Spleen (tissue), 11 donors: ENCODE data around the gene STIM1. TPM values are rescaled to one million over a fixed set of nuclear protein-coding genes. Genes with fewer than 3 reads are reported as not detected.

ENCODE experiments used
- DNase-seq: peaks from one replicate; pipeline ENCODE4 v3.0.0-alpha.2; 2020
- H3K27ac ChIP-seq, 8 donors: fragments of 200-600 bp; sonication (generic) in 7 of 8; 1 replicate in 4 of 8; 2 replicates in 4 of 8; pipeline versions ENCODE4 v1.5.0 to v1.8.0; 2016 to 2021; ENCODE audit warnings: inconsistent platforms in 4 of 8, mild to moderate bottlenecking in 4 of 8, moderate library complexity in 1 of 8
- H3K27me3 ChIP-seq, 7 donors: fragments of 200-600 bp; sonication (generic) in 6 of 7; replicated peaks in 1 of 7; 1 replicate in 4 of 7; 2 replicates in 3 of 7; pipeline versions ENCODE4 v1.5.0 to v1.8.0; 2016 to 2021; ENCODE audit warnings: inconsistent platforms in 3 of 7, mild to moderate bottlenecking in 1 of 7
- H3K36me3 ChIP-seq, 6 donors: fragments of 200-600 bp; sonication (generic) in 5 of 6; 1 replicate in 4 of 6; 2 replicates in 2 of 6; pipeline versions ENCODE4 v1.5.0 to v1.8.0; 2016 to 2021; ENCODE audit warnings: inconsistent platforms in 2 of 6
- H3K4me1 ChIP-seq, 6 donors: fragments of 200-600 bp; sonication (generic) in 5 of 6; 1 replicate in 3 of 6; 2 replicates in 3 of 6; pipeline versions ENCODE4 v1.5.0 to v1.8.0; 2016 to 2021; ENCODE audit warnings: inconsistent platforms in 3 of 6
- H3K4me3 ChIP-seq, 8 donors: fragments of 200-600 bp; sonication (generic) in 7 of 8; 1 replicate in 4 of 8; 2 replicates in 4 of 8; pipeline versions ENCODE4 v1.5.0 to v1.8.0; 2016 to 2021; ENCODE audit warnings: inconsistent platforms in 4 of 8, mild to moderate bottlenecking in 4 of 8, moderate library complexity in 2 of 8
- H3K9me3 ChIP-seq, 8 donors: fragments of 200-600 bp; sonication (generic) in 7 of 8; 1 replicate in 4 of 8; 2 replicates in 4 of 8; pipeline versions ENCODE4 v1.5.0 to v1.8.0; 2016 to 2021; ENCODE audit warnings: inconsistent platforms in 4 of 8
- CTCF ChIP-seq, 11 experiments: fragments of 200-600 bp in 7 of 11; fragments of 450-650 bp in 4 of 11; sonication (generic) in 4 of 11; IDR thresholded peaks in 8 of 11; conservative IDR thresholded peaks in 3 of 11; 1 replicate in 7 of 11; 2 replicates in 4 of 11; pipeline versions ENCODE4 v1.4.0 to v1.8.0; 2016 to 2021; ENCODE audit warnings: antibody characterized with exemption in 11 of 11, inconsistent platforms in 4 of 11, mild to moderate bottlenecking in 1 of 11
- POLR2A ChIP-seq, 3 donors: fragments of 450-650 bp; IDR thresholded peaks; one replicate each; pipeline ENCODE4 v1.5.1; 2017; ENCODE audit warnings: antibody characterized with exemption in 3 of 3, mild to moderate bottlenecking in 1 of 3
- POLR2AphosphoS5 ChIP-seq, 3 donors: sonication (generic); formaldehyde crosslinking; IDR thresholded peaks; one replicate each; pipeline ENCODE4 v1.5.1; 2017; ENCODE audit warnings: antibody characterized with exemption in 3 of 3
- WGBS, 5 donors: extraction: QIAGEN DNeasy Blood & Tissue Kit in 3 of 5; methylation state at CpG; one replicate each; pipeline versions ENCODE4 v1.1.5 to v1.1.7; 2013 to 2018; 5-methylcytosine and 5-hydroxymethylcytosine counted together
- intact Hi-C: fragments of 100-400 bp; cut with DNase I; formaldehyde crosslinking; loops from one replicate; pipeline ENCODE4 v1.15.0; 2023; ENCODE audit warnings: low total_unique reads
- polyA plus RNA-seq, 3 donors: library from polyadenylated mRNA; stranded (reverse); fragments of 200-250 nt; gene quantifications; one replicate each; pipeline ENCODE4 v1.2.1, GENCODE V29; 2013
- total RNA-seq, 7 donors: library from RNA; depleted of rRNA in 3 of 7; stranded (reverse); fragments of >200 nt in 3 of 7; fragmentation: NEBNext Ultra II Directional in 4 of 7; extraction: Animal tissue kit (Norgen Biotek cat#: 25700) in 4 of 7; gene quantifications; one replicate each; pipeline versions ENCODE4 v1.1.0 to v1.2.1, GENCODE V29; 2016 to 2021
- donor health status: healthy with polysubstance abuse.
- donor health status: DM: no; HTN: no; CAD: no; lungs with moderate emphysema.
- donor health status: DM: no; HTN: no; CAD: no.
- donor health status: Bipolar disorder and iron deficiency.
- donor health status: healthy.
- donor health status: DM: no; HTN: no; CAD: no.
- donor health status: DM: yes; HTN: yes; CAD: no.

Gene STIM1
- total and polyA plus RNA-seq, 10 donors, result 13.0 to 85.2 (median 58.0) TPM

- H3K36me3 ChIP-seq, result peaks cover 0 to 9% (median 0%) of the 10 kb centered on the region in 6 donors
- H3K9me3 ChIP-seq, result no peaks in the 10 kb centered on the region
- intact Hi-C loops, result no loop called here
- WGBS, 5 donors, result 95 to 100% (median 97%) methylated on average over 1 of the region's 1 CpG
- no peaks in the 10 kb centered on the region for H3K27me3 ChIP-seq
- DNase-seq, result no peak
- H3K4me3 ChIP-seq, result no peak overlapping the region
- TF ChIP-seq CTCF (IDR thresholded peaks at IDR 0.05 in 8 of 11, conservative IDR thresholded peaks at IDR 0.05 in 3 of 11), result no peak
- no peak for TF ChIP-seq POLR2A (IDR thresholded peaks at IDR 0.05)
- no peak for TF ChIP-seq POLR2AphosphoS5 (IDR thresholded peaks at IDR 0.05)
- H3K4me1 ChIP-seq, result peaks cover 25 to 97% (median 82%) of the 10 kb centered on the region in 6 donors
- H3K27ac ChIP-seq, result peak overlapping the region in 1 of 8 donors; percentile 94
These were observed 36.3 kb downstream of the STIM1 start for GRCh38 chr11:3891751-3892150.

DNA sequence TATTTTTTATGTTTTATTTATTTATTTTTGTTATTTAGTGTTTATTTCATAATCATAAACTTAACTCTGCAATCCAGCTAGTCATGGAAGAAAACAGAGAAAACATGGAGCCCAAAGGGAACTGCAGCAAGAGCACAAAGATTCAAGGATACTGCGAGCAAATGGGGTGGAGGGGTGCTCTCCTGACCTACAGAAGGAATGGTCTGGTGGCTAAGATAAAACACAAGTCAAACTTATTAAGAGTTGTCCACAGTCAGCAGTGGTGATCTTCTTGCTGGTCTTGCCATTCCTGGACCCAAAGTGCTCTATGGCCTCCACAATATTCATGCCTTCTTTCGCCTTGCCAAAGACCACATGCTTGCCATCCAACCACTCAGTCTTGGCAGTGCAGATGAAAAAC, 36.7 kb downstream of the STIM1 start:
- Histone ChIP-seq H3K4me3 (no peak overlapping the region), H3K27me3 (no peaks in the 10 kb centered on the region), H3K4me1 (peaks cover 24 to 97% (median 82%) of the 10 kb centered on the region in 6 donors), H3K27ac (peak overlapping the region in 1 of 8 donors; percentile 94), H3K9me3 (no peaks in the 10 kb centered on the region), H3K36me3 (peaks cover 0 to 9% (median 0%) of the 10 kb centered on the region in 6 donors)
- no peak for DNase-seq
- TF ChIP-seq CTCF (IDR thresholded peaks at IDR 0.05 in 8 of 11, conservative IDR thresholded peaks at IDR 0.05 in 3 of 11) (no peak), POLR2A (IDR thresholded peaks at IDR 0.05) (no peak)
- intact Hi-C loops, result no loop called here
- WGBS, 5 donors, result 95 to 99% (median 97%) methylated on average over 2 of the region's 2 CpGs

DNA sequence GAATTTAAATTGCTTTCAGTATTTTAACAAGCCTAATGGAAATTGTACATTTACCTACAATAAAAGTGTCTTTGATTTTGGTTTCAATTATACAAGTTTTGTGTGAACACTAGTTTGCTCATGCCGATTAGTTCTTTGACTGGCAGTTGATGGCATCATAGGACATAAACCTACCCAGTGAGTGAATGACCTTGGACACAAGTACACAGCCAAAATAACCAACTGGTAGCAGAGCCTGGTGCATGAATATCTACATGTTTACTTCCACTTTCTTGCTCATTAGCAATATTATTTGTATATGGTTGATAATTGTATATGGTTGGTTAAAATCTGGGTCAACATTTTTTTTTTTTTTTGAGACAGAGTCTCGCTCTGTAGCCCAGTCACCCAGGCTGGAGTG, 37.8 kb downstream of the STIM1 start:
- H3K4me1 ChIP-seq, result peaks cover 23 to 87% (median 72%) of the 10 kb centered on the region in 6 donors
- 57 to 78% (median 66%) methylated on average over 2 of the region's 2 CpGs for WGBS, 5 donors
- H3K27ac ChIP-seq, result peak overlapping the region; percentile 14 to 94 (median 88)
- H3K36me3 ChIP-seq, result peaks cover 0 to 9% (median 0%) of the 10 kb centered on the region in 6 donors
- H3K27me3 ChIP-seq, result no peaks in the 10 kb centered on the region
- TF ChIP-seq POLR2AphosphoS5 (IDR thresholded peaks at IDR 0.05) (no peak), POLR2A (IDR thresholded peaks at IDR 0.05) (no peak), CTCF (IDR thresholded peaks at IDR 0.05 in 8 of 11, conservative IDR thresholded peaks at IDR 0.05 in 3 of 11) (no peak)
- no peaks in the 10 kb centered on the region for H3K9me3 ChIP-seq
- DNase-seq, result no peak
- intact Hi-C loops, result no loop called here
- H3K4me3 ChIP-seq, result peak overlapping the region in 1 of 8 donors; percentile 51

- Histone ChIP-seq H3K4me1 (peaks cover 23 to 78% (median 63%) of the 10 kb centered on the region in 6 donors), H3K36me3 (peaks cover 0 to 9% (median 0%) of the 10 kb centered on the region in 6 donors), H3K27me3 (no peaks in the 10 kb centered on the region), H3K9me3 (no peaks in the 10 kb centered on the region), H3K27ac (peak overlapping the region; percentile 14 to 94 (median 88)), H3K4me3 (peak overlapping the region in 1 of 8 donors; percentile 51)
- peak; percentile 92 for DNase-seq
- 43 to 52% (median 46%) methylated on average over 5 of the region's 5 CpGs for WGBS, 5 donors
- TF ChIP-seq POLR2AphosphoS5 (IDR thresholded peaks at IDR 0.05) (peak in 2 of 3 donors; percentile 45 to 66), POLR2A (IDR thresholded peaks at IDR 0.05) (no peak), CTCF (IDR thresholded peaks at IDR 0.05 in 8 of 11, conservative IDR thresholded peaks at IDR 0.05 in 3 of 11) (no peak)
- intact Hi-C loops, result no loop called here
These were observed 38.8 kb downstream of the STIM1 start for GRCh38 chr11:3894128-3894731.
